ENCODE measurements around the gene MAPK7.

Gene MAPK7

DNA sequence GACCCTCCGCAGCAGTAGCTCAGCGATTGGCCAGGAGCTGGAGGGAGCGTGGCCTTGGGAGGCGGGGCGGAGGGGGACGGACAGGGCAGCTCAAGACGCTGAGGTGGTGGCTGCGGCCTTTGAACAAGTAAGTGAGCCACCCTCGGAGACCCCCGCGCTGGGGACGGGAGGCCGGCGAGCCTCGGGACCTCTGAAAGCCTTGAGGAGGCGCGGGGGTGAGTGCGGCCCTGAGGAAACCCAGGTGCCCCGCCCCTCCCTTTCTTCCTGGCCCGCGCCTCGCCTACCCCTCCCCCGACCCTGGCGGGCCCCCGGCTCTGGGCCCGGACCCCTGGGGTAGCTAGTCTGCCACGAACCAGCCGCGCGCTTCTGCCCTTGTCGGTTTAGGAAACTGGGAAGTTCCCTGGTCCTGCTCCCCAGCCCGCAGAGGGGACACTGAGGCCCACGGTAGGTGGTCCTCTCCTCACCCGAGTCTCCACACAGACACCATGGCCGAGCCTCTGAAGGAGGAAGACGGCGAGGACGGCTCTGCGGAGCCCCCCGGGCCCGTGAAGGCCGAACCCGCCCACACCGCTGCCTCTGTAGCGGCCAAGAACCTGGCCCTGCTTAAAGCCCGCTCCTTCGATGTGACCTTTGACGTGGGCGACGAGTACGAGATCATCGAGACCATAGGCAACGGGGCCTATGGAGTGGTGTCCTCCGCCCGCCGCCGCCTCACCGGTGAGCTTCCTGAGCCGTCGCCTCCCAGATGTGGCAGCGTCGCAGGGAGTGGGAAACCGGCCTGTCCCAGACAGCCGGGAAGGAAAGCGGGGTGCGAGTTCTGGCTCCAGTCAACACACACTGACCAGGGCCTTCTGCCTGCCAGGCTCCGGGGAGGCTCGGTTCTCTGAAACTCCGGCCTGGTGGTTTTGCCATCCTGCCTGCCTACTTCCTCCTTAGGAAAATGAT, at the start of gene MAPK7:
TSS of gene MAPK7 (plus strand) at position 83 of the 945 bp plus-strand sequence. CDS start at position 486, 403 bp downstream.
- DNase-seq, result no peak

GRCh38 chr17:19329136-19329535, 49.2 kb upstream of the MAPK7 start:
- DNase-seq, result no peak

- no peak for DNase-seq
Observed at GRCh38 chr17:19329839-19330238, 48.5 kb upstream of the MAPK7 start.

GRCh38 chr17:19330271-19330670, 48.0 kb upstream of the MAPK7 start:
- DNase-seq, result no peak

DNA sequence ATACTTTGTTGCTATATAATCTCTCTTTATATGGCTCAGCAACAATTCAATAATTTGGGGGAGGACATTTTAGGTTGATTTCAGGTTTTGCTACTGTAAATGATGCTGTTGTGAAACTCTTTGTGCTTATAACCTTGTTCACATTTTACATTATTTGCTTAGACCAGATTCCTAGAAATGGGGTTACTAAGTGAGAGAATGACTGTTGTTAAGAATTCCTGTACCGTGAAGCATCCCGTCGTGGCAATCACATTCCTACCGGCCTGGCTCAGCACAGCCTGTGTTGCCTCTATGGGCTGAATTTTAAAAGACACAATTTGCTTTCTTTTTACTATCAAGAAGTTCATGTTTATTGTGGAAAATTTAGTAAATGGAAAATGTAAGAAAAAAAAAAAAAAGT, 47.2 kb upstream of the MAPK7 start:
- no peak for DNase-seq

GRCh38 chr17:19331543-19332245, 46.6 kb upstream of the MAPK7 start:
- no peak for DNase-seq

DNA sequence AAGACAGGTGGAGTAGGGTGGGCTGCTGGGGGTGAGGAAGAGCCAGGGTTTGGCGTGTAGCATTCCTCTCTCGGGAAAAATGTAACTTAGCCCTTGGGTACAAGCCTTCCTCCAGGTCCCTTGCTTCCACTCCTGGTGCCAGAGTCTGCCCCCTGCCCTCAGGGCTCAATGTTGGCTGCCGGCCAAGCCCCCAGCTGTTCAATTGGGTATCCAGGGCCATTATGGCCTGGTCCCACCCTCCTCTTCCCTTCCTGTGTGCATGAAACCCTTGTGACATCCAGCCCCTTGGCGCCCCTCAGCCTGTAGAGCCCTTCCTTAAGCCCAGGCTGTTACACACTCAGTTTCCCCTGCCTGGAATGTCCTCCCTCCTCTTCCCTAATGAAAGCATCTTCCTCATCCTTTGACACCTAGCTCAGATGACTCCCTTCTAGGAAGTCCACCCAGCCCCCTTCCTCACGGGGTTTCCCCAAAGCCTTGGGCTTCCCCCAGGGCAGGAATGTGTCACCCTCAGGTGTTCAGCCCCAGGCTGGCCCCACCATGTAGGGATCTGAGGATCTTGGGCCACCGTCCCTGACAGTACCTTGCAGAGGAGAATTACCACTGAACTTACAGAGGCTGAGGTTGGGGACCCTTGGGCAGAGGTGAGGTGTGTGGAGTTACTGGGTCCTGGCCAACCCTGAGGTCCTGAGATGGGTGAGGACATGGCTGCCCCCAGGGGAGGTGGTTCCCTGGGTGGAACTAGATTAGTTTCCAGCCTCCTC, 45.7 kb upstream of the MAPK7 start:
- no peak for DNase-seq

GRCh38 chr17:19333132-19333440, 45.2 kb upstream of the MAPK7 start:
- no peak for DNase-seq

- no peak for DNase-seq
Observed at GRCh38 chr17:19333736-19334290, 44.5 kb upstream of the MAPK7 start.

DNA sequence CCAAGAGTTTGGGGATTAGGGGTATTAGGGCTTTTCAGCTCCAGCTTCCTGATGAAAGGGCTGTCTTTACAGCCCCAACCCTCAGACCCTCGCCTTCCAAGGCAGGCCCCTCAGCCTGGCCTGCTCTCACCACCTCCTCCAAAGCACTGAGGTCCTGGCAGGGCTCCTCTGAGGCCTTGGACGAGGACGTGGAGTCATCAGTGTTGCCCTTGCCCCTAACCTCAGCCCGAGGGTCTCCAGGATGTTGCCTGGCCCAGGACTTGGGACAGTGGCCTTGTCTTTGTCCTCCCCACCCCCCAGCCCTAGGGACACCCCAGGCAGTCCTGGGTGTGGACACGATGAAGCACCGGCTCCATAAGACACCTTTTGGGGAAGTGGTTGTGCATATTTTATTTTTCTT, 44.0 kb upstream of the MAPK7 start:
- DNase-seq, result no peak

DNA sequence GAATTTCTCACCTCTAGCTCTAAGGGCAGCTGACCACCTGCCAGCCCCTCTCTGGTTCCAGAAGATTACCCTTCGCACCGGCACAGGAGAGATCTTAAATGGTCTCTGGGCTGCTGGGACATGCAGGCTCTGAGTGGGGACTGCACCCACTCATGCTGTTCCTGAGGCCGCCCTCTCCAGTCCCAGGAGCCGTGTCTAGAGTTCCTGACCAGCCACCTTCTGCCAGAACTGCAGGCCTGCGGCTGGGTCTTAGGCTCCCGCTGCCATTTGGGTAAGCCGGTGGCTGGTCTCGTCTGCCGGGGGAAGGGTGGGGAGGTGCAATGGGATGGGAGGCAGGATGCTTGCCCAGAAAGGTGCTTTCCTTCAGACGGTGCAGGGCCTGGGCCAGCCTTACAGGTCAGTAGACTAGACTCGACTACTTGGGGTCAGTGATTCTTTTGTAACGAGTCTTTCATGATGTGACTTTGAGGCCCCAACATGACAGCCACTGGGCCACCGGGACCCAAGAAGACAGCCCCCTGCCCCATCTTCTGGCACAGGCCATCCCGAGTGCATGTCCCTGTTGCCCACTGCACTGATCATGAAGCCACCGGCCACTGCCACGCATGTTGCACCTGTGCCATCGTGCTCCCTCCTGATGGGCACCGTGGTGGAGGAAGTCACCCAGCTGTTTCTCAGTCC, 42.2 kb upstream of the MAPK7 start:
- no peak for DNase-seq

DNA sequence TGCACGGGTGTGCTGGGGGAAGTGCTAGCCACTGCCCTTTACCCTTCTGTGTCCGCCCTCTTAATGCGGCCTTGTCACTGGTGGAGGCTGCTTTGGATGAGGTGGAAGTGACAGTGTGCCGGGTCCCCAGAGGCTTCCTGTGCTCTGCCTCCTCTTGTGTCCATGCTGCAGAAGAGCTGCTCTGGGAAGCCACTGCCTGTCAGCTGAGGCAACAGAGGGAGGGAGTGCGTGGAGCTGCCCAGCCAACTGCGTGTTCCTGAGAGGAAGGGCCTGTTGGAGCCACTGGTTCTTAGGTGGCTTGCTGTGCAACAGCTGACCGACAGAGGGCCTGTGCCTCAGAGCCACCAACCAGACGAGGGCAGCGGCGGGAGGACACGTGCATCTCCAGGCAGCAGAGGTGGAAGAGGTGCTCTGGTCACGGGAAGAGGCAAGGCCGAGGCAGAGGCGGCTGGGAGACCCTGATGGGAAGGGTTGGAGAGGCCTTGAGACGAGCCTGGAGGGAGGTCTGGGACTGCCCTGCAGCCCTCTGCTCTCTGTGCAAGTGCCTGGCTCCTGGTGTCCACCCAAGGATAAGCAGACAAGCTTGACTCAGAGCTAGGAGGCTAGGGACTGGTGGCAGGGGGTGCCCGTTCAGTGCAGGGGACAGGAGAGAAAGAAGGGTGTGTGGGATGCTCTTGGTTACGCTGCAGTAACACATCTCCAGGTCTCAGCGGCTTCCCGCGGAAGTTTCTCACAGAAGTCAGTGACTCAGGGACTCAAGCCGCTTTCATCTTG, 41.2 kb upstream of the MAPK7 start:
- DNase-seq, result no peak

DNA sequence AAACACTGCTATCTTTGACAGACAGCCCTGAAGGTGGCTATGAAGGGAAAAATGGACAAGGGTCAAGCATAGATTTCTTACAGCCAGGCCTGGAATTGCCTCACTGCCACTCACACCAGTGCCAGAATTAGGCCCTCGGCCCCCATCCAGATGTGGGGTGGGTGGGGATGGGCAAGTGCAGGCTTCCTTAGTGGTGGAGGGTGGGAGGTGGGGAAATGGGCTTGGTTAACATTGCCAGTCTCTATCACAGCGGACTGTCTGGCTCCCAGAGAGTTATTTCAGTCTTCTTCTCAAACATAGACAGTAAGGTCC, 40.6 kb upstream of the MAPK7 start:
- DNase-seq, result no peak

GRCh38 chr17:19338031-19338990, 40.0 kb upstream of the MAPK7 start:
- DNase-seq, result no peak

DNA sequence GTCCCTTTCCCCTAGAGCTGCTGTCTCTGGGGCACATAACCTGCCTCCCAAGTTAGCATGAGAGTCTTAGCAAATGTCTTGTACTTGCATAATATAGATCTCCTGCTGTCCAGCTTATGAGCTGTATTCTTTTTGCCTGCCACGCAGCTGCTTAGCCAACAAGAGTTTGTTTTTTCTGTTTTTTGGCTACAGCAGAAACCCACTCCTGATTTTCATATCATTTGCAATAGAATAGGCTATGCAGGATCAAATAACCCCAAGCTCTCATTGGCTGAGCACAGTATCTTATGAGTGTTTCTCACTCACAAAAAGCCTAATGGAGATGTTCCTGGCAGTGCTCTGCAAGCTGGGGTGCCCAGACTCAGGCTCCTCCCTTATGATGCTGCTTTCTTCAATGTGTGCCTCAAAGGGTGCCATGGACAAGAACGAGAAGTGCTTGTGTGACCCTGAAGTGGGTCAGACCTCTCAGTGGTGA, 38.9 kb upstream of the MAPK7 start:
- DNase-seq, result no peak

- no peak for DNase-seq
Observed at GRCh38 chr17:19341211-19341631, 37.1 kb upstream of the MAPK7 start.

GRCh38 chr17:19341641-19342610, 36.4 kb upstream of the MAPK7 start:
- DNase-seq, result no peak

DNA sequence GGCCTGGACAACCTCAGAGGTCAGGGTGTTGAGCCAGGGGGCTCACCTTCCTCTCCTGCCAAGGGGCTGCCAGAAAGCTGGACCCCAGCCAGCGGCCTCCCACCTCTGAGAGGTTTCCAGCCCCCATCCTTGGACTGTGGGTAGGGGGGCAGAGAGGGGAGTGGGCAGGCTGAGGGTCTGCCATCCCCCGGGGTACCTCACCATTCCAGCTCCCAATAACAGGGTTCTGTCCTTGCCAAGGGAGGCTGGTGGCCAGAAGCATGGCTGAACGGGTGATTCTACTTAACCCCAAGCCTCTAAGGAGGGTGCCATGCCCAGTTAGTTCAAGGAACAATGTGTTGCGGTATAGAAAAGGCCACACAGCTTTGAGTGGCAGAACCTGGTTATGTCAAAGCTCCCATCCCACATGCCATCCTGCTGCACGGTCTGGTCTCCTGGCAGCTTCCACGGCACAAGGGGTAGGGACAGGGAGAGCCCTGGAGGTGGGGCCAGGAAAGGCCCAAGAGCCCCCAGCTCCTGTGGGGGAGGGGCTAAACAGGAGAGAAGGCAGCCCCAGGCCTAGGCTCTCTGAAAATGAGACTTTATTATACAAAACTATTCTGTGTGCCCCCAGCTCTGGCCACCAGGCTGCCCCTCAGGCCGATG, 35.6 kb upstream of the MAPK7 start:
- DNase-seq, result no peak

DNA sequence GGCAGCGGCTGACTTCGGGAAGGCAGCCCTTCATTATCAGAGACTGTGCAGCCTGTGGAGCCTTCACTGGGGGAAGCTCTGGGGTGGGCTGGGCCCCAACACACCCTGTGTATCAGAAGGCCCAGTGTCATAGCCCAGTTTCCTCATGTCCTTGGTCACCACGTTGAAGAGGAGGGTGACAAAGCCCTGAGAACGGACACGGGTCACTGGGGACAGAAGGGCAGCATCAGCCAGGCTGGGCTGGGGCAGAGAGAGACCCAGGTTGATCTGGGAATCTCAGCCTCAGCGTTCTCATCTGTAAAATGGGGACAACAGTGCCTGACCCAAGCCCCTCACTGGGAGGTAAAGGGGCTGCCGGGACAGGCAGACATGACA, 35.1 kb upstream of the MAPK7 start:
- no peak for DNase-seq
